Bone marrow (tissue), 2 donors: ENCODE data around the gene SCUBE3.
A peak's percentile ranks its signal among the peaks of the same experiment; 100 is the strongest.

Experiments used
- DNase-seq, 2 donors: peaks; one replicate each; lab custom pipeline; 2025; lab: John Stamatoyannopoulos, UW

The SCUBE3 gene

GRCh38 chr6:35272005-35272404, 58.2 kb downstream of the SCUBE3 start:
- no peak for DNase-seq

- no peak for DNase-seq
Measured at GRCh38 chr6:35273822-35274559, 60.2 kb downstream of the SCUBE3 start.

GRCh38 chr6:35275744-35276260, 62.0 kb downstream of the SCUBE3 start:
- DNase-seq: no peak

DNA sequence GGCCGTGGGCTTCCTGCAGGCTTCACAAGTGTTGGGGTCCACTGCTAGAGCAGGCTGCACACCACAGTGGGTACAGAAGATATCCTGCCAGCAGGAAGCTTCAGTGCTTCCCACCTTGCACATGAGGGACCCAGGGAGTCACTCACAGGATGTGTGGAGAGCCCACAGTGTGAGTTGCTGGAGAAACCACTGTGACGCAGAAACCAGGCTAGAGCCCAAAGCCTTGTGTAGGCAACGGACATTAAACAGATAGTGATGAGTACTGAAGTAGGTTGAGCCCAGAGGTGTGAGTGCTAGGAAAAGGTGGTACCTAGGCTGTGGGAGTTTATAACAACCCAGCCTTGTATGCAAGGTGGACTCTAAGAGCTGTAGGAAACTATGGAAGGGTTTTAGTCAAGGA, 65.0 kb downstream of the SCUBE3 start:
- no peak for DNase-seq

DNA sequence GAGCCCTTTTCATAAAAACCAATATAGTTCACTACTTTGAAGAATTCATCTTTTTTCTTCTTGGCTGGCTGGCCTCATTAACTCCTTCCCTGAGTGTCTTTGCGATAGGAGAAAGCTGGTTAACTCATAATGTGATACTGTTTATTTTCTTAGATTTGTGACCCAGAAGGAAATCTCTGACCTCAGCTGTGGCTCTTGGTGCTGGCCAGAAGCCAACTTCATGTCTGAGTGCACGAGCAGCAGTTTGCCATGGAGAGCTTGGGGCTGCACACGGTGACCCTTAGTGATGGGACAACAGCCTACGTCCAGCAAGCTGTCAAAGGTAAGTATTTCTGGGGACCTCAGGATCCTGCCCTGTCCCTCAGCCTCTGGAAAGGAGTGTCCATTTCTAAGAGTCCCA, 67.1 kb downstream of the SCUBE3 start:
- no peak for DNase-seq

DNA sequence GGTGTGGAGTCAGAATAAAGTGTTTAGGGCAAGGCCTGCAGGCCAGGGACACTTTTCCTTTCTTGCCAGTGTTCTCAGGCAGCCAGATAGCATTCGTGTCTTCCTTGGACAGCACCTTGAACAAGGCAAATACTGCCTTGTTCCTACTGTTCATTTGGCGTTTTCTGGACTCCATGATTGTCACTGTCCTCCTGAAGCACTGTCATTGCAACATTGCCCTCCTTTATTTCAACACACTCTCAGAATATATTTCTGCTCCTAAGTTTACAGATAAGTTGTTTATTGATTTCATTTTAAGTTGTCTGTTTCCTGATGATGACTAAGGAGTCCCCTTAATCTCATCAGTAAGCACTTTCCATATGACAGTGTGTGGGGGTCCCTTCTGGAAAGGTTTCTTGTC, 68.7 kb downstream of the SCUBE3 start:
- no peak for DNase-seq

DNA sequence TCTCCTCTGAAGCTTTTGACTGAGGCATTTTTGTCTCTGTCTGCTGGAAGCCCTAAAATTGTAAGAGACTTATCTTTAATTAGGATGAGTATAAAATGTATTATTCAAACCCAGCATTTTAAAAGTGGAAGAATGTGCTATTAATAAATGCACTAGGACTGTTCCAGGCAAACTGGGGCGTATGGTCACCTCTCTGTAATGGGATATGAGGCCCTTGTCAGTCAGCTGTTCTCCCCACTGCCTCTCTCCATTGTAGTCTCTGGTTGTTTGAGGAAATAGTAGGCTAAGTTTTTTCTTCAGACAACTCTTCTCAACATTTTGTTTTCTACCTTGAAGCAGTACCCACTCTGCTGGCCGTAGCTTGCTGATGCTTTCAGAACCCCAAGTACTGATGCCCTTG, 69.6 kb downstream of the SCUBE3 start:
- no peak for DNase-seq

- DNase-seq: no peak
Measured at GRCh38 chr6:35287671-35288396, 74.1 kb downstream of the SCUBE3 start.

GRCh38 chr6:35288834-35289233, 75.1 kb downstream of the SCUBE3 start:
- DNase-seq: no peak

DNA sequence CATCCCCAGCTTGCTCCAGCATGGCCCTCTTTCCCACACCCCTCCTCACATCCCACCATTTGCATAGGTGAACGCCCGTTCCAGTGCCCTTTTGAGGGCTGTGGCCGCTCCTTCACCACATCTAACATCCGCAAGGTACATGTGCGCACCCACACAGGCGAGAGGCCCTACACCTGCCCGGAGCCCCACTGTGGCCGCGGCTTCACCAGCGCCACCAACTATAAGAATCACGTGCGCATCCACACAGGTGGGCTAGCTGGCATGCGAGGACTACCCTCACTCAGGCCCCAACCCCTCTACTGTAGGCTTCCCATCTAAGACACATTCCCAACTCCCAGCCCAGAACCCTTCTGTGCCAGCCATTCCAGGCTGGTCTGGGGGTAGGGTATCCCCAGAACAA, 77.7 kb downstream of the SCUBE3 start:
- no peak for DNase-seq

DNA sequence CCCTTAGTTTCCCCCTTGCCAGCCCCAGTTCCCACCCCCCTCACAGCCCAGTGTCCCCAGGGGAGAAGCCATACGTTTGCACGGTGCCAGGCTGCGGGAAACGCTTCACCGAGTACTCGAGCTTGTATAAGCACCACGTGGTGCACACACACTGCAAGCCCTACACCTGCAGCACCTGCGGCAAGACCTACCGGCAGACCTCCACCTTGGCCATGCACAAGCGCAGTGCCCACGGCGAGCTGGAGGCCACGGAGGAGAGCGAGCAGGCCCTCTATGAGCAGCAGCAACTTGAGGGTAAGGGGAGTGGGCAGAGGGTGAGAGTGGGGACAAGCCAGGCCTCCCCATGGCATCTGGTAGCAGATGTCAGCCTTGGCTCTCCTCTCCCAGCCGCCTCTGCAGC, 78.7 kb downstream of the SCUBE3 start:
- no peak for DNase-seq

GRCh38 chr6:35293681-35294080, 79.9 kb downstream of the SCUBE3 start:
- DNase-seq: no peak

DNA sequence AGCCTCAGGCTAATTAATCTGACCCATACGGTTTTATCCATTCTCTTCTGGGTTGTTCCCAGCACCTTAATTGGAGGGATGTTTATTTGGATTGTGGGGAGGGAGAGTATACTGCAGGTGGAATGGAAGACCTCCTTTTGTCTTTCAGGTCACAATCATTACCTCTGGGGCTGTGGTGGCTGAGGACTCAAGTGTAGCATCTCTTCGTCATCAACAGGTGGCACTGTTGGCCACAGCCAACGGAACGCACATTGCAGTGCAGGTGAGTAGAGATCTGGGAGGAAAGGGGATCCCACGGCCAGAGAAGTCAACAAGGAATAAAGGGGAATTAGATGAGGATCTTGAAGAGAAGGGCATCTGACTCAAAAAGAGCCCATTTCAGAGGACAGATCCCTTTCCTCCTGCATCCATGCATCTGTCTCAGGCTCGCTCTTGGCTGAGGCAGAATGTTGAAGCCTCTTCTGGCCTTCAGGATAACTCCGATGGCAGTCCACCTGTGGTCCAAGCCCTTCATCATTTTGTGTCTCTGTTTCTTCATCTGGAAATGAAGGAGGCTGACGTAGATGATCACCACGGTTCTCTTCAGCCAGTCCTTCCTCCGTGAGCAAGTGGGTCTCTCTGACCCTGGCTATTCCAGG, 80.7 kb downstream of the SCUBE3 start:
- DNase-seq: no peak

DNA sequence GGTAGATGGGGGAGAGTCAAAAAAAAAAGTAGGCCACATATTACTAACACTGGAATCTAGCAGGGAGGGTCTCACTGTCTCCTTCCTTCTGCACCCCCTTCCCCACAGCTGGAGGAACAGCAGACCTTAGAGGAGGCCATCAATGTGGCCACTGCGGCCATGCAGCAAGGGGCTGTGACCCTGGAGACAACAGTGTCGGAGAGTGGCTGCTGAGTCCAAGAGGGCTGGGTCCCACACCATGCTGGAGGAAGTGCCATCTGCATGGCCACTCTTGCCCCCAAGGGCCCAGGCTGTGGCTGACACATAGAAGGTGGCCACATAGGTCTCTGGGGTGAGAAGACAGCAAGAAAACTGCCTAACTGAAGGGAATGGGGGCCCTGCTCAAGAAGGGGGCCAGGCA, 81.3 kb downstream of the SCUBE3 start:
- DNase-seq: no peak

DNA sequence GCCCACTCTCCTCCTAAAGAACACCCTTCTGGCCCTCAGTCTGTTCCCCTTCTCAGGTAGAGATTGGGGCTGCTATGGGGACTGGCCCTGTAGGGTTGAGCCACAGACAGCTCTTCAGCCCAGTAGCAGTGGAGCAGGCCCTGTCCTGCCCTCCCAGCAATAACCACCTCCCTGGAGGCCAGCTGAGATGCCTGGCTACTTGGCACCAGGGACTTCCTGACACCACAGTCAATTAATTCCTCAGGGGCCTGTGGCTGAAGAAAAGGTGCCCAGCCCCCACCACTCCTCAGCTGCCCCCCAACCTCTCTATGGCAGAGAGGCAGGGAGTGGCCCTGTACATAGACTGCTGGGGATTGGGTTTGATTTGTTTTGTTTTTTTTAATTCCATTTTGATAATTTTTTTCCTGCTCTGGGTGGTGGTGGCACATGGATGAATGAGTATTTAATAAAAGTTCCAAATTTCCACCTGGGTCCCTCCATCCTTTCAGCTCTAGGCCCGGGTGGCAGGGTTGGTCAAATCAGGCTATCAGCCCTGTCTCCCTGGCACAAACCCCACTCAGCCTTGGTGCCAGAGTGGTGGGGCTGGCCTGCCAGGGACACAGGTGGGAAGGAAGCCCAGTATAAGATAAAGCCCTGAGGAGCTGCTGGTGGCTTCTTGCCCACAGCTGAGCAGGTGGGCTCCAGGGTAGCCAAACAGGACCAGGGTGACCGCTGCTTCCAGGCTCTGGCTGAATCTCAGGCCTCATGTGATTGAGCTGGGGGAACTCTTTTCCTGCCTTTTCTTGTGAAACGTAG, 82.0 kb downstream of the SCUBE3 start:
- DNase-seq: no peak

GRCh38 chr6:35296931-35297600, 83.3 kb downstream of the SCUBE3 start:
- no peak for DNase-seq

GRCh38 chr6:35297601-35298481, 84.1 kb downstream of the SCUBE3 start, which contains the start of gene DEF6:
DEF6 (plus strand) TSS chr6:35297818; CDS start chr6:35297857, 39 bp downstream.
- DNase-seq: peak; percentile 44 to 80

DNA sequence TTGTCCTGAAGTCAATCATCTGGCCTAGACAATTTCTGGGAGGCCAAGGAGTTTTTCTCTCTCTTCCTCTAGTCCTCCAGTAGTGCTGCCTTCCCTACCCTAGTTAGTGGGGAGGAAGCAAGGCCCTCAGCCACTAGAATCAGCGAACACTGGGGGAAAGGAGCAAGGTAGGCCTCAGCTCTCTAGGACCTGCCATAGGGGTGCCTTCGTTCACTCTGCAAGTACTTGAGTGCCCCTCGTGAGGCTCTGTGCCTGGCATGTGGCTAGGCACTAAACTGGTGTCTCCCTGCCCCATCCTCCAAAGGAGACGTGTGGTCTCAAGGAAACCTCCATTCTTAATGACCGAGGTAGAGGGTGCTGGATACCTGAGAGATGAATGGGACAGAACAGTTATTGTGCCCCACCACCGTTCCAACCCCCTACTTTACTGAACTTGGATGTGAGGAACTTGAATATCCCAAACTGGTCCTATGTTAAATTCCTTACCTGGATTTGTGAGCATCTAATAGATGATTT, 84.9 kb downstream of the SCUBE3 start:
- DNase-seq: no peak

GRCh38 chr6:35299674-35300073, 85.9 kb downstream of the SCUBE3 start:
- peak in 1 of 2 donors; percentile 92 for DNase-seq

GRCh38 chr6:35300848-35301247, 87.1 kb downstream of the SCUBE3 start:
- DNase-seq: peak in 1 of 2 donors; percentile 35
